Hepatocyte (in vitro differentiated cells): ENCODE results near the gene SLC36A3. TPM values are rescaled to one million over a fixed set of nuclear protein-coding genes. Genes with fewer than 3 reads are reported as not detected.

Source experiments
- DNase-seq: peaks from one replicate; pipeline ENCODE4 v3.0.0-alpha.2; 2016; ENCODE audit warnings: low spot score
- H2AFZ ChIP-seq: fragments of 200-600 bp; sonication (generic); 2 replicates; pipeline ENCODE4 v1.6.0; 2016; ENCODE audit warnings: antibody characterized with exemption, mild to moderate bottlenecking
- H3K27ac ChIP-seq: fragments of 200-600 bp; sonication (generic); 2 replicates; pipeline ENCODE4 v1.5.1; 2016; ENCODE audit warnings: mild to moderate bottlenecking
- H3K27me3 ChIP-seq: fragments of 200-600 bp; sonication (generic); 2 replicates; pipeline ENCODE4 v1.6.1; 2016
- H3K36me3 ChIP-seq: fragments of 200-600 bp; sonication (generic); replicated peaks from 2 replicates; pipeline ENCODE4 v1.5.1; 2016; ENCODE audit warnings: low read depth; ENCODE audit not compliant: insufficient read depth
- H3K4me1 ChIP-seq: fragments of 200-600 bp; sonication (generic); 2 replicates; pipeline ENCODE4 v1.5.1; 2016; ENCODE audit warnings: mild to moderate bottlenecking, moderate library complexity; ENCODE audit not compliant: insufficient read depth
- H3K4me2 ChIP-seq: fragments of 200-600 bp; sonication (generic); 2 replicates; pipeline ENCODE4 v1.6.0; 2016
- H3K4me3 ChIP-seq: fragments of 200-600 bp; sonication (generic); 2 replicates; pipeline ENCODE4 v1.5.1; 2016; ENCODE audit warnings: mild to moderate bottlenecking
- H3K79me2 ChIP-seq: fragments of 200-600 bp; sonication (generic); 2 replicates; pipeline ENCODE4 v1.6.0; 2017; ENCODE audit warnings: mild to moderate bottlenecking
- H3K9me2 ChIP-seq: fragments of 200-600 bp; sonication (generic); replicated peaks from 2 replicates; pipeline ENCODE4 v1.6.0; 2017; ENCODE audit warnings: mild to moderate bottlenecking; ENCODE audit not compliant: insufficient read depth
- H3K9me3 ChIP-seq: fragments of 200-600 bp; sonication (generic); 2 replicates; pipeline ENCODE4 v1.5.1; 2016; ENCODE audit warnings: low read depth, mild to moderate bottlenecking
- H4K20me1 ChIP-seq: fragments of 200-600 bp; sonication (generic); 2 replicates; pipeline ENCODE4 v1.6.0; 2016; ENCODE audit warnings: mild to moderate bottlenecking; ENCODE audit not compliant: insufficient read depth, poor library complexity, severe bottlenecking
- CTCF ChIP-seq: fragments of 200-600 bp; sonication (generic); IDR thresholded peaks from 2 replicates; pipeline ENCODE4 v1.5.1; 2016; ENCODE audit warnings: antibody characterized with exemption, mild to moderate bottlenecking; ENCODE audit not compliant: poor library complexity
- EZH2 ChIP-seq: fragments of 200-600 bp; sonication (generic); IDR thresholded peaks from 2 replicates; pipeline ENCODE4 v1.6.1; 2016; ENCODE audit warnings: antibody characterized with exemption, mild to moderate bottlenecking, borderline replicate concordance
- EZH2phosphoT487 ChIP-seq: fragments of 200-600 bp; sonication (generic); IDR thresholded peaks from one replicate; pipeline ENCODE4 v1.6.1; 2018; ENCODE audit warnings: antibody characterized with exemption, mild to moderate bottlenecking, low read depth, moderate library complexity; ENCODE audit not compliant: unreplicated experiment, severe bottlenecking
- WGBS: methylation state at CpG from one replicate; pipeline ENCODE4 v1.1.6; 2016; ENCODE audit warnings: low lambda C conversion rate; ENCODE audit errors: missing lambda C conversion rate; 5-methylcytosine and 5-hydroxymethylcytosine counted together
- polyA plus RNA-seq: library from polyadenylated mRNA; unstranded; fragments of >200 nt; fragmentation: Nextera tagmentation; extraction: Ambion mirVana; gene quantifications from 2 replicates; pipeline ENCODE4 v1.2.1, GENCODE V29; 2016
- total RNA-seq: library from RNA; depleted of rRNA; stranded (reverse); fragments of >200 nt; gene quantifications from 2 replicates; pipeline ENCODE4 v1.2.3, GENCODE V29; 2014

The SLC36A3 gene
- total and polyA plus RNA-seq, 2 experiments from 2014 or later = not detected

GRCh38 chr5:151259931-151260330, 43.6 kb downstream of the SLC36A3 start:
- 87% methylated on average over 4 of the region's 4 CpGs for WGBS
- TF ChIP-seq EZH2phosphoT487 (no peak), CTCF (no peak), EZH2 (no peak)
- H3K9me3 ChIP-seq = no peaks in the 10 kb centered on the region
- DNase-seq = no peak
- no peaks in the 10 kb centered on the region for H3K36me3 ChIP-seq
- peaks cover 16% of the 10 kb centered on the region for H3K79me2 ChIP-seq
- H3K27me3 ChIP-seq = no peaks in the 10 kb centered on the region
- H3K9me2 ChIP-seq = no peaks in the 10 kb centered on the region
- H3K4me1 ChIP-seq = no peaks in the 10 kb centered on the region
- no peak overlapping the region for H3K27ac ChIP-seq
- H2AFZ ChIP-seq = no peak overlapping the region
- H3K4me3 ChIP-seq = no peak overlapping the region
- no peak overlapping the region for H3K4me2 ChIP-seq
- no peaks in the 10 kb centered on the region for H4K20me1 ChIP-seq

- no peak for TF ChIP-seq EZH2phosphoT487
- TF ChIP-seq EZH2 = no peak
- no peak for TF ChIP-seq CTCF
- H3K9me3 ChIP-seq = no peaks in the 10 kb centered on the region
- peaks cover 21% of the 10 kb centered on the region for H3K79me2 ChIP-seq
- no peaks in the 10 kb centered on the region for H4K20me1 ChIP-seq
- H3K9me2 ChIP-seq = no peaks in the 10 kb centered on the region
- no peaks in the 10 kb centered on the region for H3K36me3 ChIP-seq
- 0% methylated on average over 1 of the region's 1 CpG for WGBS
- no peak overlapping the region for H3K4me2 ChIP-seq
- no peak overlapping the region for H3K4me3 ChIP-seq
- H3K27me3 ChIP-seq = no peaks in the 10 kb centered on the region
- H3K4me1 ChIP-seq = no peaks in the 10 kb centered on the region
- DNase-seq = no peak
- H3K27ac ChIP-seq = no peak overlapping the region
- H2AFZ ChIP-seq = no peak overlapping the region
Measured at GRCh38 chr5:151258816-151259215, 44.8 kb downstream of the SLC36A3 start.

GRCh38 chr5:151258201-151258611, 45.4 kb downstream of the SLC36A3 start:
- Histone ChIP-seq H3K27me3 (no peaks in the 10 kb centered on the region), H2AFZ (no peak overlapping the region), H3K36me3 (no peaks in the 10 kb centered on the region), H3K9me2 (no peaks in the 10 kb centered on the region), H3K4me3 (no peak overlapping the region), H3K79me2 (peaks cover 21% of the 10 kb centered on the region), H3K9me3 (no peaks in the 10 kb centered on the region), H3K27ac (no peak overlapping the region), H4K20me1 (no peaks in the 10 kb centered on the region), H3K4me2 (no peak overlapping the region), H3K4me1 (no peaks in the 10 kb centered on the region)
- no peak for DNase-seq
- WGBS = 79% methylated on average over 7 of the region's 7 CpGs
- TF ChIP-seq EZH2phosphoT487 (no peak), EZH2 (no peak), CTCF (no peak)

- no peaks in the 10 kb centered on the region for H3K36me3 ChIP-seq
- H3K27me3 ChIP-seq = no peaks in the 10 kb centered on the region
- H3K79me2 ChIP-seq = peaks cover 21% of the 10 kb centered on the region
- no peak overlapping the region for H3K27ac ChIP-seq
- TF ChIP-seq EZH2 (no peak), CTCF (no peak), EZH2phosphoT487 (no peak)
- no peaks in the 10 kb centered on the region for H4K20me1 ChIP-seq
- no peaks in the 10 kb centered on the region for H3K9me2 ChIP-seq
- H3K4me1 ChIP-seq = no peaks in the 10 kb centered on the region
- 71% methylated on average over 5 of the region's 5 CpGs for WGBS
- no peak for DNase-seq
- no peak overlapping the region for H3K4me2 ChIP-seq
- no peaks in the 10 kb centered on the region for H3K9me3 ChIP-seq
- H2AFZ ChIP-seq = no peak overlapping the region
- no peak overlapping the region for H3K4me3 ChIP-seq
Measured at GRCh38 chr5:151257731-151258181, 45.8 kb downstream of the SLC36A3 start.
